Caki2 (cell line): ENCODE measurements around the gene MRTFA. TPM values are rescaled to one million over a fixed set of nuclear protein-coding genes. Genes with fewer than 3 reads are reported as not detected.
"Not testable (repeated sequence)": the region's sequence is repeated elsewhere in the genome, so short reads cannot be mapped to it uniquely, and the experiment has no call there.

Experiments used
- DNase-seq: peaks from one replicate; pipeline ENCODE4 v3.0.0-alpha.2; 2015; ENCODE audit warnings: low read depth
- in situ Hi-C: cut with HindIII; loops from 2 replicates; pipeline ENCODE4 v1.10.0; 2016; ENCODE audit warnings: low sequenced_read_pairs, low pct_unique_long_range_greater_than_20kb, mixed read lengths
- total RNA-seq: library from RNA; depleted of rRNA; stranded (reverse); fragments of >200 nt; shearing (Covaris generic); gene quantifications from 2 replicates; pipeline ENCODE4 v1.2.3, GENCODE V29; 2014; ENCODE audit warnings: low replicate concordance

Gene MRTFA
- total RNA-seq, 1 experiment from 2014 or later = 24.6 TPM

DNA sequence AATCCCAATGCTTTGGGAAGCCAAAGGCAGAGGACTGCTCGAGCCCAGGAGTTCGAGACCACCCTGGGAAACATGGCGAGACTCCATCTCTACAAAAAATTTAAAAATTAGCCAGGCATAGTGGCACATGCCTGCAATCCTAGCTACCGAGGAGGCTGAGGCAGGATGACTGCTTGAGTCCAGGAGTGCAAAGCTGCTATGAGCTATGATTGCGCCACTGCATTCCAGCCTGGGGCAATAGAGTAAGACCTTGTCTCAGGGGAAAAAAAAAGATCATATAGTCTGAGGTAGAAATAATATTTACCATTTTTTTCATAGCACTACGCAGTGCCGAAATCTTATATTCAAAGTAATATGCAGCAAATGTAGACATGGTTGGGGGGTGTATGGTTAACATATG lies 47.8 kb downstream of the MRTFA start:
- DNase-seq = no peak
- in situ Hi-C loops = no loop called here

DNA sequence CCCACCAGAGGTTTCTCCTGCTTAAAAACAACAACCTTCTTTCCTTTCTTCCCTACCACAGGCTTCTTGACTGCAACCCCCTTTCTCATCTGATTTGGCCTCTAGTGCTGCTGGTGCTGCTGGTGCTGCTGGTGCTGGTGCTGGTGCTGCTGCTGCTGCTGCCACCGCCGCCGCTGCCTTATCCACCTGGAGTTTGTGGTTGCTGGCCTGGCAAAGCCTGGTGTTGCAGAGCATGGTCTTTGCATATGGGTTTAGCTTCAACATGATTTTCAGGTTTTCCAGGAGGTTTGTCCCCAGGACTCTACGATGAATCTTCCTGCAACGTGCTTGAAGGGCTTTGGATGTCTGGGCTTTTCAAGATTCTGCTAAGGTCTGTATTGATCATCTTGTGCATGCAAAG lies 49.7 kb downstream of the MRTFA start:
- no peak for DNase-seq
- in situ Hi-C loops = no loop called here

DNA sequence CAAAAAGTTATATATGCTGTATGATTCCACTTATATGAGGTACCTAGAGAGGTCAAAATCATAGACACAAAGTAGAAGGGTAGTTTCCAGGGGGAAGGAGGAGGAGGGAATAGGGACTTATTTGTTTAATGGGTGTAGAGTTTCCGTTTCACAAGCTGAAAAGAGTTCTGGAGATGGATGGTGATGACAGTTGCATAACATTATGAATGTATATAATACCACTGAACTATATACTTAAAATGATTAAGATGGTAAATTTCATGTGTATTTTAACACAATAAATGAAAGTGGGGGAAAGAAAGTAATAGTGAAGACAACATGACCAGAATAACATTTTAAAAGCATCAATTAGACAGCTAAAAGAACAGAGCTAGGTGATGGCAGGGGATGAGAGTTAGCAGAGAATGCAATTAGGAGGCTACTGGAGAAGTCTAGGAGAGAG lies 51.2 kb downstream of the MRTFA start:
- DNase-seq = no peak
- in situ Hi-C loops = no loop called here

DNA sequence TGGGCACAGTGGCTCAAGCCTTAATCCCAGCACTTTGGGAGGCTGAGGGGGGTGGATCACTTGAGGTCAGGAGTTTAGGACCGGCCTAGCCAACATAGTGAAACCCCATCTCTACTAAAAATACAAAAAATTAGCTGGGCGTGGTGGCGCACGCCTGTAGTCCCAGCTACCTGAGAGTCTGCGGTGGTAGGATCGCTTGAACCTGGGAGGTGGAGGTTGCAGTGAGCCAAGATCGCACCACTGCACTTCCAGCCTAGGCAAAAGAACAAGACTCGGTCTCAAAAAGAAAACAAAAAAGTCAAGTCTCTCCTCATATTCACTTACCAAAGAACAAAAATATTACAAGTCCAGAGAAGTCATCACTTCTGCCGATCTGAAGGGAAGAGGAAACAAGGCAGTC lies 51.8 kb downstream of the MRTFA start:
- DNase-seq = not testable (repeated sequence)

DNA sequence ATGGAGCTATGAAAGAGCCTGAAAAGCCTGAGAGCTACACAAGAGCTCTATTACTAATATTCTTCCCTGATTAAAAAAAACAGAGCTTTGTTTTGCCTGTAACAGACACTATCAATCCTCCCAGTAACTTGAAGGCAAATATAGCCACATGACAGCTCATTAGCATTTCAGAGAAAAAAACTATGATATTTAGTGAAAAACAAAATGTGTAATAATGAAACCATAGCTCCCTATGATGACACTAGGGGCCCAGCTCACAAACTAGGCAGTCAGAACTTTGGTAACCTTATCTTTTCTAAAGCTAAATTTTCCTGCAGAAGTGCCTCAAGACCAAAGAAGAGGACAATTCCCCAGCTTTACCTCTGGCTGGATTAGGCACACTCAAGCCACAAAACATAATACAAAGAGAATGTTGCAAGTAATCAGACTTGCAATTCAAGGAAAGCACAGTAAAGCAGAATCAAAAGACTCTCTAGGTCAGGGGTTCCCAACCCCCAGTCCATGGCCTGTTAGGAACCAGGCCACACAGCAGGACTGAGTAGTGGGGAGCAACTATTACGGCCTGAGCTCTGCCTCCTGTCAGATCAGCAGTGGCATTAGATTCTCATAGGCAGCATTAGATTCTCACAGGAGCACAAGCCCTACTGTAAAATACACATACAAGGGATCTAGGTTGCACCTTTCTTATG lies 53.3 kb downstream of the MRTFA start:
- DNase-seq = no peak
- in situ Hi-C loops = no loop called here

More for the DNA sequence above, 51.8 kb downstream of the MRTFA start:
- in situ Hi-C loops = not testable (repeated sequence)

DNA sequence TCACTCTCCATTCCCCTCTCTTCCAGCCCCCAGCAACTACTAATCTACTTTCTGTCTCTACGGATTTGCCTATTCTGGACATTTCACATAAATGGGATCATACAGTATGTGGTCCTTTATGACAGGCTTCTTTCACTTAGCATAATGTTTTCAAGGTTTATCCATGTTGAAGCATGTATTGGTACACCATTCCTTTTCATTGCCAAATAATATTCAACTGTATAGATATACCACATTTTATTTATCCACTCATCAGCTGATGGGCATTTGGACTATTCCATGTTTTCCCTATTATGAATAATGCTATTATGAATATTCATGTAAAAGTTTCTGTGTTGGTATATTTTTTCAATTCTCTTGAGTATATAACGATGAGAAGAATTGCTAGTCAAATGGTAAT lies 54.5 kb downstream of the MRTFA start:
- no peak for DNase-seq

DNA sequence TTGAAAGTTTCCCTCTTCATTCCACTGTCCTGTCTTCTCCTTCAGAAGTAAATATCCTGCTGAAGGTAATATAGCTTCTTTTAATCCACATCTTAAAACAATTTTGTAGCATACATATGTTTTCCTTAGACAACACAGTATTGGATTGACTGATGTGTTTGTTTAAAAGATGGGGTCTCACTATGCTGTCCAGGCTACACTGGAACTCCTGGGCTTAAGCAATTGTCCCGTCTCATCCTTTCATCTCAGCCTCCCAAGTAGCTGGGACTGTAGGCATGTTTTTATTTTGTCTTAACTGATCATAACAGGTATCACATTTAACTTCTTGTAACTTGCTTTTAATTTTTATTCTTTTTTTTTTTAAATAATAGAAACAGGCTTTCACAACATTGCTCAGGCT lies 55.9 kb downstream of the MRTFA start:
- DNase-seq = no peak
- in situ Hi-C loops = no loop called here

More for the DNA sequence above, 54.5 kb downstream of the MRTFA start:
- in situ Hi-C loops = no loop called here

- in situ Hi-C loops = no loop called here
- DNase-seq = no peak
Observed at GRCh38 chr22:40578171-40578570, 58.3 kb downstream of the MRTFA start.

DNA sequence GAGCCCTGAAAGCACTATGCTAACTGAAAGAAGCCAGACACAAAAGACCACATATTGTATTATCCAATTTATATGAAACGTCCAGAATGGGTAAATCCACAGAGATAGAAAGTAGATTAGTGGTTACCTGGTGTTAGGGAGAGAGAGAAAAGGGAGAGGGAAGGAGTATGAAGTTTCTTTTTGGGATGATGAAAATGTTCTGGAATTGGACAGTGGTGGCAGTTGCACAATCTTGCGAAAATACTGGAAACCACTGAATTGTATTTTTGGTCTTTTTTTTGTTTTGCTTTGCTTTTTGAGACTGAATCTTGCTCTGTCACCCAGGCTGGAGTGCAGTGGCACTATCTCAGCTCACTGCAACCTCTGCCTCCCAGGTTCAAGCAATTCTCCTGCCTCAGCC lies 63.5 kb downstream of the MRTFA start:
- no peak for DNase-seq
- in situ Hi-C loops = no loop called here

- in situ Hi-C loops = no loop called here
- DNase-seq = no peak
Observed at GRCh38 chr22:40571887-40572286, 64.6 kb downstream of the MRTFA start.

- in situ Hi-C loops = loop anchor here (5.0 kb wide), 1 partner anchor 35 kb away; no protein-coding TSS in a partner anchor
- no peak for DNase-seq
Observed at GRCh38 chr22:40567626-40568328, 68.7 kb downstream of the MRTFA start.

DNA sequence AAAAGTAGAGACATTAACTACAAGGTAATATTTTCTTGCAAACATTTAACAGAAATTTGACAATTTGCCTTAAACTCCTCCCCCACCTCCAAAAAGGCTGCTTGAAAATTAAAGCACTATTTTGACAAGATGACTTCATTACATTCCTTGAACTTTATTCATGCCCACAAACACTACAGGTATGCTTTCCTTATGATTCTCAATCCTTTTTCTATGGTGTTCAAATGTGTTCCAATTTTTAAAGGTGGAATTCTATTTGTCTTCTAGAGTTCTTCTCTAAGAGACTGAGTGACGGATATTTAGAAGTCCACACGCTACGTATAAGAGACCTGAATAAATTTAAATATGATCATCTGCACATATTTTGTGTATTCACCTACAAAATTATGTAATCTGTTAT lies 69.4 kb downstream of the MRTFA start:
- in situ Hi-C loops = loop anchor here (5.0 kb wide), 1 partner anchor 35 kb away; no protein-coding TSS in a partner anchor
- peak; percentile 81 for DNase-seq

- no peak for DNase-seq
- in situ Hi-C loops = no loop called here
Observed at GRCh38 chr22:40560994-40561515, 75.5 kb downstream of the MRTFA start.

- no peak for DNase-seq
- in situ Hi-C loops = no loop called here
Observed at GRCh38 chr22:40560551-40560950, 76.0 kb downstream of the MRTFA start.

DNA sequence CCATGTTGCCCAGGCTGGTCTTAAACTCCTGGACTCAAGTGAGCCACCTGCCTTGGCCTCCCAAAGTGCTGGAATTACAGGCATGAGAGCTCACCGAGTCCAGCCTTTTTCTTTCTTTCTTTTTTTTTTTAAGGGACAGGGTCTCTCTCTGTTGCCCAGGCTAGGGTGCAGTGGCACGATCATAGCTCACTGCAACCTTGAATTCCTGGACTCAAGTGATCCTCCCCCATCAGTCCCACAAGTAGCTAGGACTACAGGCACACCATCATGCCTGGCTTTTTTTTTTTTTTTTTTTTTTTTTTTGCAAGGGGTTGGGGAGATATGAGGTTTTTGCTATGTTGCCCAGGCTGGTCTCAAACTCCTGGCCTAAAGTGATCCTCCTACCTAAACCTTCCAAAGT lies 78.5 kb downstream of the MRTFA start:
- in situ Hi-C loops = no loop called here
- no peak for DNase-seq

GRCh38 chr22:40556641-40557040 lies 79.9 kb downstream of the MRTFA start:
- in situ Hi-C loops = no loop called here

GRCh38 chr22:40554023-40554422 lies 82.5 kb downstream of the MRTFA start:
- in situ Hi-C loops, DNase-seq: not testable (repeated sequence)

More at GRCh38 chr22:40556641-40557040, 79.9 kb downstream of the MRTFA start:
- no peak for DNase-seq

DNA sequence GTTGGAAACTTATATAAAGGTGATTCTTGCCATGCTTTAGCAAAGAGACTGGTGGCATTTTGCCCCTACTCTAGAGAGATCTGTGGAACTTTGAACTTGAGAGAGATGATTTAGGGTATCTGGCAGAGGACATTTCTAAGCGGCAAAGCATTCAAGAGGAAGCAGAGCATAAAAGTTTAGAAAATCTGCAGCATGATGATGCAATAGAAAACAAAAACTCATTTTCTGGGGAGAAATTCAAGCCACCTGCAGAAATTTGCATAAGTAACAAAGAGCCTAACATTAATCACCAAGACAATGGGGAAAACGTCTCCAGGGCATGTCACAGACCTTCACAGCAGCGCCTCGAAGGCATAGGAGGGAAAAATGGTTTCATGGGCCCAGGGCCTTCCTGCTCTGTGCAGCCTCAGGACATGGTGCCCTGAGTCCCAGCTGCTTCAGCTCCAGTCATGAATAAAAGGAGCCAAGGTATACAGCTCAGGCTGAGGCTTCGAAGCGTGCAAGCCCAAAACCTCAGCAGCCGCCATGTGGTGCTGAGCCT lies 83.4 kb downstream of the MRTFA start:
- in situ Hi-C loops = no loop called here
- DNase-seq = no peak

GRCh38 chr22:40552070-40552469 lies 84.4 kb downstream of the MRTFA start:
- DNase-seq = no peak
- in situ Hi-C loops = no loop called here
